HG02759 (cell line): ENCODE data around the gene BFSP1.

Source experiments
- ATAC-seq: cut with Tn5 transposase; IDR thresholded peaks from one replicate; pipeline ENCODE4 v1.9.1; 2021; ENCODE audit warnings: mild to moderate bottlenecking, moderate library complexity; ENCODE audit not compliant: unreplicated experiment

The BFSP1 gene

DNA sequence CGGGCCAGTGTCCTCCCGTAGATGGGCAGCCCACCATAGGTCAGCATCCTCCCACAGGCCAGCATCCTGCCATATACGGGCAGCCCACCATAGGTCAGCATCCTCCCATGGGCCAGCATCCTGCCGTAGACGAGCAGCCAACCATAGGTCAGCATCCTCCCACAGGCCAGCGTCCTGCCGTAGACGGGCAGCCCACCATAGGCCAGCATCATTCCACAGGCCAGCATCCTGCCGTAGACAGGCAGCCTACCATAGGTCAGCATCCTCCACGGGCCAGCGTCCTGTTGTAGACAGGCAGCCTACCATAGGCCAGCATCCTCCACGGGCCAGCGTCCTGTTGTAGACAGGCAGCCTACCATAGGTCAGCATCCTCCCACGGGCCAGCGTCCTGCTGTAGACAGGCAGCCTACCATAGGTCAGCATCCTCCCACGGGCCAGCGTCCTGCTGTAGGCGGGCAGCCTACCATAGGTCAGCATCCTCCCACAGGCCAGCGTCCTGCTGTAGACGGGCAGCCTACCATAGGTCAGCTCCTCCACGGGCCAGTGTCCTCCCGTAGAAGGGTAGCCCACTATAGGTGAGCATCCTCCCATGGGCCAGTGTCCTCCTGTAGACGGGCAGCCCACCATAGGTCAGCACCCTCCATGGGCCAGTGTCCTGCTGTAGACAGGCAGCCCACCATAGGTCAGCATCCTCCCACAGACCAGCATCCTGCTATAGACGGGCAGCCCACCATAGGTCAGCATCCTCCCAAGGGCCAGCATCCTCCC lies 62.9 kb downstream of the BFSP1 start:
- no peak for ATAC-seq

DNA sequence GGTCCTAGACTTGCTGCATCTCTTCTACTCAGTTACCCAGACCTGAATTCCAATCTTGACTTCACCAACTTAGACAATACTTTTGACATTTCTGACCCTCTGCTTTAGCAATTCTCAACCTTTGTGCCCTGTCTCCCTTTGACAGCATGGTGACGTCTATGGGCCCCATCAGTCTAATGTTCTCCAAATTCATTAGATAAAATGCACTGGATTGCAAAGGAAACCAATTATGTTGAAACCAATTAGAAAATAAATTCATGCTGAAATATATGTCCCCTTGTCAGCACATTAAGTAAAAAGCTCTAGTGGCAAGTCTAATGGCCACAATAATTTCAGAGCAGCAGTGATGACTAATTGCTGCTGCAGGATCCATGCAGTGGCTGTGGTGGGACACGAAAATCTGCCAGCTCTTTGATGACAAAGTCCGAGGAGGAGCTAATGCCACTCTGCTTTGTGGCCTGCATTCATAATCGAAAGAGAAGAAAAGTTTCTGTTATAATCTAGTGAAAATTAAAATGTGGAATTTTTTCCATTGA lies 64.0 kb downstream of the BFSP1 start:
- no peak for ATAC-seq

DNA sequence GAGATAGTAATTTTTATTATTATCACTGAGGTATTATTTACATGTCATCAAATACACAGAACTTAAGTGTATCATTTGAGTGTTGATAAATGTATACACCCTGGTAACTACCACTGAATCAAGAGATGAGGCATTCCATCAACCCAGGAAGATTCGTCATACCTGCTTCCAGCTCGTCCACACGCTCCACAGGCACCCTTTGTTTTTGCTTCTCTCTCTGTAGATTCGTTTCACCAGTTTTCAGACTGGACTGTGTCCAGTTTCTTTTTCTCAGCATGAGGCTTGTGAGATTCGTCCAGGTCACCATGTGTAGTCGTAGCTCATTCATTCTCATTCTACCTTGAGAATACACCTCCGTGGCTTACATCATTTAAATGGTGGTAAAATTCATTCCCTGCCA lies 64.5 kb downstream of the BFSP1 start:
- no peak for ATAC-seq

DNA sequence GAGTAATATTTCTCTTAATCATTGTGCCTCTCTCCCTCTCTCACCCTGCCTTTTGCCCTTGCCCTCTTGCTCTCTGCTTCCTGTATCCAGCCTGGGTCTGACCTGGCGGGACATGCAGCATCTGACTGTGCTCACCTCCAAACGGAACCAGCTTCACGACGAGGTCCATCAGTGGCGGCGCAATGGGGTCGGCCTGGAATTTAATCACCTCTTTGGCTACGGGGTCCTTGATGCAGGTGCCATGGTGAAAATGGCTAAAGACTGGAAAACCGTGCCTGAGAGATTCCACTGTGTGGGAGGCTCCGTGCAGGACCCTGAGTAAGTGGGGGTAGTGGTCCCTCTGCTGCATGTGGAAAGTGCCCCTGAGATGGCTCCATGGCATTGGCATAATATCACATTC lies 65.9 kb downstream of the BFSP1 start:
- no peak for ATAC-seq

DNA sequence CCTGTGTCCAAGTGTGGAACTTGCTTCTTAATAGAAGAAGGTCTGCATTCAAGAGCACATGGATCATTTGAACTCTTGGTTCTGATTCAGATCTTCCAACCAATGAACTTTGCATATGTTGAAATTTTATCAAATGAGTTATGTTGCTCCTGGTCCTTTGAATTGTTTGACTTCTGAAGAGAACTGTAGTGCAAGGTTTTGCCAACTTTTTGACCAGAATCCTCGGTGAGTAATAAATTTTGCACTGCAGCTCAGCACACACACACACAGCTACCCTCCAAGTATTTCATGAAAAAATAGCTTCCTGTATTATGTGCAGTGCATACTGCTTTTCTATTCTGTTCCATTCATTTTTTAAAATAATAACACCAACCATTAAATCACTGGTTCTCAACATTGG lies 67.5 kb downstream of the BFSP1 start:
- no peak for ATAC-seq

DNA sequence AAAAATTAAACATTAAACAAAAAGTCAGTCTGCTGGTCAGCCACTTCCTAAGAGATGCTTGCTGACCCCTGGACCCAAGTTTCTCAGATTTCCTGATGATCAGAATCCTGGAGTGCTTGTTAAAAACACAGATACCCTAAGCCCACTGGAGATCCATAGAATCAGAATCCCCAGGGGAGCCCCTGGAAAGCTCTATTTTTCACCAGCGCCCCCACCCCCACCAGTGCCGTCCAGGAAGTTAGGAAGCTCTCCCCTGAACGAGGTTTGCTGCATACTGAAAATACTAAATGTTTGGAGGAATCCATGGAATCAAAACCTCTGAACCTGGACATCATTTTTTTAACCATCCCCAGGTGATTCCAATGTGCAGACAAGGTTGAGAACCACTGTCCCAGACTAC lies 69.2 kb downstream of the BFSP1 start:
- ATAC-seq = no peak

DNA sequence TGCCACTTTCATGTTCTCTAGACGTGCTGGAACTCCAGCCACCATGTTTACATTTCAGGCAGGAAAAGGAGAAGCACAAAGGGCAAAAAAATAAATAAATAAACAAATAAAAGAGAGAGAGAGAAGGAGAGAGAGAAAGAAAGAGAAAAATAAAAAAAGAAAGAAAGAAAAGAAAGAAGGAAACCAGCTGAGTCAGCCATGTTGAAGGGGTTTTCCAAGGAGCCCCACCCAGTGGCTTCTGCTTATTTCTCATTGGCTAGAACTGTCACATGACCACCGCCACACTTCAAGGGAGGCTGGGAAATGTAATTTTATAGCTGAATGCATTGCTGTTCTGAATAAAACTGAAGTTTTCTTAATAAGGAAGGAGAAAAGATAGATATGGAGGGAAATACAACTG lies 71.1 kb downstream of the BFSP1 start:
- ATAC-seq = no peak

DNA sequence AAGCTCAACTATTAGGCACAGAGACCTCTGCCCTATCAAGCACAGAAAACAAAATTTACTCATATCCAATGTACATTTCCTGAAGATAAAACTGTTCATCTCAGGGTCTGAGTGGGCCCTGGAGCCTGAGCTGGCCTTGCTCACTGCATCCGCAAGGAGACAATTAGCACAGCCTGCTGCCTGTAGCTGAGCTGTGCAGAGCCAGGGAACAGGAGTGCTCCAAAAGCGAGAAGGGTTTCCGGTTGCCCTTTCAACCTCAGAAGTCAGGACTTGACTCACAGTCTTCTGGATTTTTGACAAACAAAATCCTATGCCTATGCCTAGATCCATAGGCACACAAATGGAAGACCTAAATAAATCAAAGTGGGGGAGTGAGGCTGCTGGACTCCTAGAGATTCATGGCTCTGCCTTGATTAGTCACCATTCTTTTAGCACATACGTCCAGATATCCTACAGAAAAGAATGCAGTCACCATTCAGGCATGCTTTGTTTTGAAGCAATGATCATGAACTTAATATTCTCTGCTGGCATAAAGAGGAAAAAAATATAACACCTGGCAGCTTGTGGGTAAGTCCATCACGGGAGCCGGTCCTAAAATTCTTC lies 73.5 kb downstream of the BFSP1 start:
- no peak for ATAC-seq

DNA sequence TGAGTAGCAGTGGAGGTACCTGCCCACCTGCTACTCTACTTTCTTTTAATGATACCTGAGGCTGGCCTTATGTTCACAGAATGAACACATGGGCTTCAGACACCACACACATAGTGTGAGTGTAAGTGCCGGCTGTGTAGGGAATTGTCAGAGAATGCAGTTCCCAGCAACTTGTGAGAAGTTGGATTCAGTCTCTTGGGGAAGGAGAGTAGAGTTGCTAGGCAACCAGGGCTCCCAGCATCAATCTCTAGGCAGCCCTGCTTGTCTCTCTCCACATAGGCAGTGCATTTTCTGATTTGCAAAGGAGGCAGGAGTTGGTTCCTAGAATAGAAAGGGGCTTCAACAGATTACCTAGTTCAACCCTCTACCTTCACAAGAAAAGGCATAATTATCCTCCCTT lies 74.1 kb downstream of the BFSP1 start:
- ATAC-seq = no peak

DNA sequence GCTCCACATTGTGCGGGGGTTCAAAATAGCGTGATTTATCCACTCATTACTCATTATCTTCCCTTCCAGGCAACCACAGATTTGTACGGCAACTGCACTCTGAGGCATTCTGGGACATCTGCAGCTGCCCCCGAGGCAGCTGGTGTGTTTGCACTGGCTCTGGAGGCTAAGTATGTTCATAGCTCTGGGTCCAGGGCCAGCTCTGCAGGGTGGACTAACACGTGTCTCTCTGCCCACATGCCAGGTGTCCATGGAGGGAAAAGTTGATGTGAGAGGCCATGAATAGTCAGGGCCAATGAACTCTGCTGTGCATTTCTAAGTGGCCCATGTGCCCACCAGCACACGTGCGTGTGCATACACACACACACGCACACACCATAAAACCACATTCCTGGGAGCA lies 74.9 kb downstream of the BFSP1 start:
- no peak for ATAC-seq

DNA sequence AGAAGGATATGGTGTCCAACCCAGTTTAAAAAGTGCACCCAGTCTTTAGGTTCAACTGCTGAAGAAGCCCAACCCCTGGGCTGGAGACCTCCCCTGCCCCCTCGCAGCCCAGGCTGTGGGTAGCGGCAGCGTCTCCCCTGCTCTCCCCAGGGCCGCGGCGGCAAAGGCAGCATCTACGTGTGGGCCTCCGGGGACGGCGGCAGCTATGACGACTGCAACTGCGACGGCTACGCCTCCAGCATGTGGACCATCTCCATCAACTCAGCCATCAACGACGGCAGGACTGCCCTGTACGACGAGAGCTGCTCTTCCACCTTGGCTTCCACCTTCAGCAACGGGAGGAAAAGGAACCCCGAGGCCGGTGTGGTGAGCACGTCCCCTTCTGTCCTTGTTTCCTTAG lies 77.6 kb downstream of the BFSP1 start:
- no peak for ATAC-seq

DNA sequence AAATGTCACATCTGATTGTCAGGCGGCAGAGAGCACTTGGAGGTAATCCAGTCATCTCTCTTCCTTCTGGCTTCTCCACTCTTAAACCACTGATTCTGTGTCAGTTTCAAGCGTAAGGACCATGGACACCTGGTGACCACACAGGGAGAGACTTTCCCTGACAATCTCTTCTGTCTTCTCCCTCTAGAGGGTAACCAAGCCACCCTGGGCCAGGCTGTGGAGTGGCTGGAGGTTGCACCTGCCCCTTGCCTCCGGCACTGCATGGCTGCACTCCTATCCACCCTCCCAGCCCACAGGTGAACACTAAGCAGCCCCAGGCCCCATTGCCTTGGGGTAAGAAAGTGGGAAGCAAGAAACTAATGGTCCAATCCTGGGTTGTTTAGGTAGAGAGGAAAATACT lies 78.7 kb downstream of the BFSP1 start:
- ATAC-seq = no peak

DNA sequence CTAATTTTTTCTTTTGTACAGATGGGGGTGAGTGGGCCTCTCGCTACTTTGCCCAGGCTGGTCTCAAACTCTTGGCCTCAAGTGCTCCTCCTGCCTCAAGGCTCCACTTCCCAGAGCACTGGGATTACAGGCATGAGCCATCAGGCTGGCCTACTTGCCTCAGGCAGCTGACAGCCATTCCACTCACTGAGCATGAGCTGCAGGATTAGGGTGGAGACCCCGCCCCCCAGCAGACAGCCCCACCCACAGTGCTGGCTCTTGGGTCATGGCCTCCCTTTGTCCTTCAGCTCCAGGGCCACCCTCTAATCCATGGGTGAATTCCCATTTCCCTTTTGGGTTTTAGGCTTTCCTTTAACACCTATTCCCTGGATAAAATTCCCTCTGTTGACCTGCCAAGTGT lies 82.1 kb downstream of the BFSP1 start:
- no peak for ATAC-seq

DNA sequence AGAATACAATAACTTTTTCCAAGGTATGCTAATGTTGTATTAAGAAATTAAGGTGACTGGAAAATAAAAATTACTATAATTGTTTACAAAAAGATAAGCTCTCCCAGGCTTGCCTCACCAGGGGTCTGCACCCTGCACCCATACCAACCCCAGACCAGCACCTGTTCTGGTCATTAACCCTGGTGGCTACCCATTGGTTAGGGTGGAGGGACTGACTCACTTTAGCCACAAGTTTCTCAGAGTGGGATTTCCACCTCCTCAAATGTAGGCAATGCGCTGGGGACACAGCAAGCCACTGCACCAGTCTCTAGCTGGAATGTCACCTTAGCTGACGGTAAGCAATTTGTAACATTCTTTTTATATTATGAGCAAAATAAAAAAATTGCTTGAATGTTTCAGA lies 83.1 kb downstream of the BFSP1 start:
- no peak for ATAC-seq

DNA sequence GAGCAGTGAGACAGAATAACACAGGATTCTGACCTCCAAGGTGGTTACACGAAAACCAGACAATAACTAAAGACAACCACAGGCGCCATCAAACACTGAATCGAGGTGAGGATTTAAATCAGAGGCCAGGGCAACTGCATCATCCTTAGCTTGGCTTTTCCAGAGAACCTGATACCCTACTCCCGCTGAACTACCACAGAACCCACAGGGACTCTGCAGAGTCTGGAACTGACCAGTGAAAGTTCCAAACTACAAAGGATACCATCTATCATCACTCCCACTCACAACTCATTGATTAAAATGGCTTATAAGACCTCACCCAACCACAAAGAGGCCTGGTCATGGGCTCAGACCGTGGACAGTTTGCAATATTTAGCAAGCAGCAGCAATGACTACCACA lies 85.0 kb downstream of the BFSP1 start:
- no peak for ATAC-seq

DNA sequence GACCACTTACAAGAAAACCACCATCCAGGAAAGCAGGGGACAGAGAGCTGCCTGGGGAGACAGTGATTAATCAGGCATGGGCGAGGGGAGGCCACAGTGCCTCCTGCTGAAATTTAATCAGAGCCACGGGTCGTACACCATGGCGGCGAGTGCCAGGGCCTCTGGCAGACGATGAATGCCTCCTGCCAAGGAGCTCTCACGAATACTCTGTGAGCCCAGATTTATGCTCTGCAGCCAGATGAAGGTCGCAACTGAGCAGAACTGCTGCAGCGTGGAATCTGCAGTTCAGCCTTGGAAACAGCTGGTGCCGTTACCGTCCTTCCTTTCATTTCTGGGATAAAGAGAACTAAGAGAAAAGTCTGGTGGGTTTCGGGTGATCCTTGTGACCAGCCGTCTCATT lies 85.6 kb downstream of the BFSP1 start:
- ATAC-seq = no peak

DNA sequence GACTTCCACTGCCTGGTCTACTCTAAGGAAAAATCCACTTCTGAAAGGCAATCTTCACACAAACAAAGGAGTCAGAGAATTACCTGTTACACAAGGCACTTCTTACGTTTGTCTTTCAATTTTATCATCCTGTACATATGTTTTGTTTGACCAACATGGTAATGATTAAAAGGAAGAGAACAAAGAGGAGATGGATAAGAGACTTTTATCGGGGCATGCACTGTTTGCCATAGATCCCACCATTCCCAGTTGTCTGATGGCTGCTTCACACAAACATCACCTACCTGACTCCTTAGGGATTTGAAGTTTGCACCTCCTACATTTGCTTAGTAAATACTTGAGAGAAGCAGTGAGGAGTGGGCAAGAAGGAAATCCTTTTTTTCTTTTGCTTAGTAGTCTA lies 87.1 kb downstream of the BFSP1 start:
- ATAC-seq = no peak
